CD4-positive, CD25-positive, alpha-beta regulatory T cell (primary cell): Measurements from ENCODE around the gene ZNF30. TPM values are rescaled to one million over a fixed set of nuclear protein-coding genes. Genes with fewer than 3 reads are reported as not detected.
"Not testable (repeated sequence)": the region's sequence is repeated elsewhere in the genome, so short reads cannot be mapped to it uniquely, and the experiment has no call there.

Source experiments
- ATAC-seq, 2 donors: fragments of 150-1000 bp; cut with Tn5 transposase; one replicate each; pipeline ENCODE4 v1.10.0; 2021; ENCODE audit warnings: low read depth in 2 of 2, moderate number of reproducible peaks in 2 of 2, moderate library complexity in 1 of 2
- DNase-seq, 3 donors: peaks; one replicate each; pipeline versions ENCODE4 v3.0.0 to v3.0.0-alpha.2; 2012 to 2022; ENCODE audit warnings: mixed read lengths in 1 of 3
- H3K27ac ChIP-seq: one replicate; pipeline ENCODE4 v1.7.0; 2013; ENCODE audit warnings: mild to moderate bottlenecking, low read length; ENCODE audit not compliant: insufficient read depth, poor library complexity, severe bottlenecking
- H3K27me3 ChIP-seq: one replicate; pipeline ENCODE4 v1.7.0; 2013; ENCODE audit warnings: low read length; ENCODE audit not compliant: control insufficient read depth, insufficient read depth
- H3K36me3 ChIP-seq: one replicate; pipeline ENCODE4 v1.7.0; 2013; ENCODE audit warnings: mild to moderate bottlenecking, low read length, moderate library complexity; ENCODE audit not compliant: control insufficient read depth, insufficient read depth
- H3K4me1 ChIP-seq: 2 replicates; pipeline ENCODE4 v1.7.0; 2013; ENCODE audit warnings: mild to moderate bottlenecking, low read length; ENCODE audit not compliant: insufficient read depth, control insufficient read depth, poor library complexity, severe bottlenecking
- H3K4me3 ChIP-seq: one replicate; pipeline ENCODE4 v1.7.0; 2013; ENCODE audit warnings: low read depth, mild to moderate bottlenecking, low read length, moderate library complexity
- H3K9me3 ChIP-seq, 2 experiments: 1 replicate in 1 of 2; 2 replicates in 1 of 2; pipeline ENCODE4 v1.7.0; 2013; ENCODE audit warnings: low read length in 2 of 2, mild to moderate bottlenecking in 1 of 2, moderate library complexity in 1 of 2; ENCODE audit not compliant: control insufficient read depth in 2 of 2
- H3K27ac Mint-ChIP-seq, 3 donors: one replicate each; pipeline ENCODE4 v1.8.0; 2020 to 2022; ENCODE audit warnings: mild to moderate bottlenecking in 3 of 3, mixed read lengths in 3 of 3, moderate library complexity in 2 of 3
- H3K27me3 Mint-ChIP-seq: one replicate; pipeline ENCODE4 v1.8.0; 2022; ENCODE audit warnings: mild to moderate bottlenecking, mixed read lengths
- H3K36me3 Mint-ChIP-seq: one replicate; pipeline ENCODE4 v1.8.0; 2020; ENCODE audit warnings: mixed read lengths
- H3K4me1 Mint-ChIP-seq, 4 donors: one replicate each; pipeline ENCODE4 v1.8.0; 2020 to 2022; ENCODE audit warnings: mixed read lengths in 4 of 4, mild to moderate bottlenecking in 1 of 4
- H3K4me3 Mint-ChIP-seq, 4 donors: one replicate each; pipeline ENCODE4 v1.8.0; 2020 to 2022; ENCODE audit warnings: mild to moderate bottlenecking in 4 of 4, mixed read lengths in 4 of 4, moderate library complexity in 3 of 4
- H3K9me3 Mint-ChIP-seq, 7 donors: one replicate each; pipeline ENCODE4 v1.8.0; 2020 to 2022; ENCODE audit warnings: mixed read lengths in 7 of 7, mild to moderate bottlenecking in 3 of 7, moderate library complexity in 2 of 7
- polyA plus RNA-seq, 4 donors: library from polyadenylated mRNA; unstranded; fragments of 300-500 nt; fragmentation: Illumina TruSeq; gene quantifications; one replicate each; pipeline ENCODE4 v1.2.3, GENCODE V29; 2021
- total RNA-seq: library from RNA; stranded (reverse); gene quantifications from one replicate; pipeline ENCODE4 v1.2.3, GENCODE V29; 2022

The ZNF30 gene
- total and polyA plus RNA-seq, 5 donors from 2014 or later = 3.0 to 15.2 (median 5.9) TPM

- H3K27ac Mint-ChIP-seq = no peak overlapping the region
Measured at GRCh38 chr19:34910770-34911169, 15.9 kb upstream of the ZNF30 start.

GRCh38 chr19:34917144-34917543, 9.6 kb upstream of the ZNF30 start:
- peaks cover 0 to 32% (median 9%) of the 10 kb centered on the region in 7 donors for H3K9me3 Mint-ChIP-seq
- not testable (repeated sequence) for ATAC-seq

More at GRCh38 chr19:34910770-34911169, 15.9 kb upstream of the ZNF30 start:
- H3K9me3 Mint-ChIP-seq = peaks cover 0 to 10% (median 4%) of the 10 kb centered on the region in 7 donors
- no peak for DNase-seq
- peaks cover under 1 to 2% of the 10 kb centered on the region in 2 experiments for H3K9me3 ChIP-seq
- ATAC-seq = no peak
- no peaks in the 10 kb centered on the region for H3K4me1 ChIP-seq
- H3K36me3 ChIP-seq = no peaks in the 10 kb centered on the region
- peaks cover 17% of the 10 kb centered on the region for H3K27me3 Mint-ChIP-seq
- no peaks in the 10 kb centered on the region for H3K36me3 Mint-ChIP-seq
- no peak overlapping the region for H3K27ac ChIP-seq
- peaks cover 0 to 7% (median under 1%) of the 10 kb centered on the region in 4 donors for H3K4me1 Mint-ChIP-seq
- peaks cover 5% of the 10 kb centered on the region for H3K27me3 ChIP-seq
- H3K4me3 Mint-ChIP-seq = no peak overlapping the region
- no peak overlapping the region for H3K4me3 ChIP-seq

GRCh38 chr19:34918190-34918589, 8.5 kb upstream of the ZNF30 start:
- Histone ChIP-seq H3K36me3 (no peaks in the 10 kb centered on the region), H3K4me3 (no peak overlapping the region), H3K4me1 (no peaks in the 10 kb centered on the region), H3K27me3 (peaks cover 1% of the 10 kb centered on the region), H3K27ac (no peak overlapping the region), H3K9me3 (peaks cover 10 to 20% of the 10 kb centered on the region in 2 experiments)
- H3K4me3 Mint-ChIP-seq = no peak overlapping the region
- no peak for DNase-seq
- no peak for ATAC-seq
- peaks cover 0 to 30% (median 9%) of the 10 kb centered on the region in 7 donors for H3K9me3 Mint-ChIP-seq
- H3K36me3 Mint-ChIP-seq = peaks cover 2% of the 10 kb centered on the region
- H3K27ac Mint-ChIP-seq = no peak overlapping the region
- H3K4me1 Mint-ChIP-seq = no peaks in the 10 kb centered on the region
- H3K27me3 Mint-ChIP-seq = peaks cover 17% of the 10 kb centered on the region

More at GRCh38 chr19:34917144-34917543, 9.6 kb upstream of the ZNF30 start:
- not testable (repeated sequence) for H3K27ac Mint-ChIP-seq, H3K36me3 Mint-ChIP-seq, H3K4me1 Mint-ChIP-seq, H3K27me3 ChIP-seq, H3K4me3 ChIP-seq, H3K36me3 ChIP-seq, DNase-seq, H3K4me3 Mint-ChIP-seq, H3K4me1 ChIP-seq, H3K27ac ChIP-seq
- H3K9me3 ChIP-seq = peaks cover 12 to 20% of the 10 kb centered on the region in 2 experiments
- H3K27me3 Mint-ChIP-seq = peaks cover 14% of the 10 kb centered on the region

GRCh38 chr19:34920090-34920786, 6.5 kb upstream of the ZNF30 start:
- not testable (repeated sequence) for H3K27ac Mint-ChIP-seq

GRCh38 chr19:34925278-34925855, 1.3 kb upstream of the ZNF30 start:
- H3K27me3 Mint-ChIP-seq = peaks cover 20% of the 10 kb centered on the region
- H3K4me3 Mint-ChIP-seq = peak overlapping the region in 2 of 4 donors; percentile 43 to 49
- peaks cover 5% of the 10 kb centered on the region for H3K36me3 Mint-ChIP-seq
- Histone ChIP-seq H3K36me3 (peaks cover 2% of the 10 kb centered on the region), H3K9me3 (no peaks in the 10 kb centered on the region), H3K4me3 (no peak overlapping the region), H3K27ac (no peak overlapping the region), H3K4me1 (peaks cover 11% of the 10 kb centered on the region), H3K27me3 (no peaks in the 10 kb centered on the region)
- no peak for DNase-seq
- H3K4me1 Mint-ChIP-seq = peaks cover 11 to 36% (median 22%) of the 10 kb centered on the region in 4 donors
- ATAC-seq = no peak
- H3K9me3 Mint-ChIP-seq = peaks cover 0 to 4% (median 0%) of the 10 kb centered on the region in 7 donors
- no peak overlapping the region for H3K27ac Mint-ChIP-seq

More at GRCh38 chr19:34920090-34920786, 6.5 kb upstream of the ZNF30 start:
- H3K9me3 ChIP-seq = peaks cover 10 to 20% of the 10 kb centered on the region in 2 experiments
- H3K4me3 ChIP-seq, H3K4me3 Mint-ChIP-seq, H3K4me1 Mint-ChIP-seq, H3K27ac ChIP-seq, H3K36me3 ChIP-seq, DNase-seq, H3K27me3 ChIP-seq, ATAC-seq, H3K36me3 Mint-ChIP-seq, H3K4me1 ChIP-seq: not testable (repeated sequence)
- Mint-ChIP-seq H3K27me3 (peaks cover 28% of the 10 kb centered on the region), H3K9me3 (peaks cover 0 to 26% (median 9%) of the 10 kb centered on the region in 7 donors)

- Histone ChIP-seq H3K27me3 (no peaks in the 10 kb centered on the region), H3K36me3 (peaks cover 7% of the 10 kb centered on the region), H3K4me3 (peak overlapping the region; percentile 82), H3K9me3 (no peaks in the 10 kb centered on the region), H3K27ac (no peak overlapping the region), H3K4me1 (peaks cover 11% of the 10 kb centered on the region)
- DNase-seq (no peak), ATAC-seq (no peak)
- Mint-ChIP-seq H3K27me3 (peaks cover 13% of the 10 kb centered on the region), H3K4me1 (peaks cover 11 to 36% (median 22%) of the 10 kb centered on the region in 4 donors), H3K36me3 (peaks cover 8% of the 10 kb centered on the region), H3K27ac (peak overlapping the region in 2 of 3 donors; percentile 83 to 86), H3K9me3 (peaks cover 0 to 2% (median 0%) of the 10 kb centered on the region in 7 donors), H3K4me3 (peak overlapping the region; percentile 90 to 97 (median 92))
Measured at GRCh38 chr19:34926361-34926684, 380 bp upstream of the ZNF30 start.

GRCh38 chr19:34932494-34932893, 5.8 kb downstream of the ZNF30 start:
- H3K9me3 ChIP-seq = no peaks in the 10 kb centered on the region
- peaks cover 40% of the 10 kb centered on the region for H3K36me3 ChIP-seq
- no peak overlapping the region for H3K4me3 Mint-ChIP-seq
- H3K27me3 ChIP-seq = no peaks in the 10 kb centered on the region
- DNase-seq = no peak
- H3K36me3 Mint-ChIP-seq = peaks cover 44% of the 10 kb centered on the region
- no peak for ATAC-seq
- H3K27ac ChIP-seq = no peak overlapping the region
- peaks cover 3% of the 10 kb centered on the region for H3K4me1 ChIP-seq
- no peak overlapping the region for H3K4me3 ChIP-seq
- H3K27ac Mint-ChIP-seq = no peak overlapping the region
- peaks cover 3 to 29% (median 16%) of the 10 kb centered on the region in 4 donors for H3K4me1 Mint-ChIP-seq
- H3K27me3 Mint-ChIP-seq = no peaks in the 10 kb centered on the region
- H3K9me3 Mint-ChIP-seq = peaks cover 2 to 6% (median 5%) of the 10 kb centered on the region in 7 donors
